ENCODE data around the gene PTPN1. TPM values are rescaled to one million over a fixed set of nuclear protein-coding genes. Genes with fewer than 3 reads are reported as not detected.

PTPN1 gene
- total RNA-seq, 1 donor from 2014 or later, result 30.3 TPM

GRCh38 chr20:50528804-50529351 lies 18.7 kb downstream of the PTPN1 start:
- H3K4me1 Mint-ChIP-seq (ENCODE audit: low read depth), result peaks cover 29% of the 10 kb centered on the region
- TF ChIP-seq, protein P1, sequence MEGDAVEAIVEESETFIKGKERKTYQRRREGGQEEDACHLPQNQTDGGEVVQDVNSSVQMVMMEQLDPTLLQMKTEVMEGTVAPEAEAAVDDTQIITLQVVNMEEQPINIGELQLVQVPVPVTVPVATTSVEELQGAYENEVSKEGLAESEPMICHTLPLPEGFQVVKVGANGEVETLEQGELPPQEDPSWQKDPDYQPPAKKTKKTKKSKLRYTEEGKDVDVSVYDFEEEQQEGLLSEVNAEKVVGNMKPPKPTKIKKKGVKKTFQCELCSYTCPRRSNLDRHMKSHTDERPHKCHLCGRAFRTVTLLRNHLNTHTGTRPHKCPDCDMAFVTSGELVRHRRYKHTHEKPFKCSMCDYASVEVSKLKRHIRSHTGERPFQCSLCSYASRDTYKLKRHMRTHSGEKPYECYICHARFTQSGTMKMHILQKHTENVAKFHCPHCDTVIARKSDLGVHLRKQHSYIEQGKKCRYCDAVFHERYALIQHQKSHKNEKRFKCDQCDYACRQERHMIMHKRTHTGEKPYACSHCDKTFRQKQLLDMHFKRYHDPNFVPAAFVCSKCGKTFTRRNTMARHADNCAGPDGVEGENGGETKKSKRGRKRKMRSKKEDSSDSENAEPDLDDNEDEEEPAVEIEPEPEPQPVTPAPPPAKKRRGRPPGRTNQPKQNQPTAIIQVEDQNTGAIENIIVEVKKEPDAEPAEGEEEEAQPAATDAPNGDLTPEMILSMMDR (IDR thresholded peaks at IDR 0.05), result no peak
- peak overlapping the region; percentile 77 for H3K27ac Mint-ChIP-seq (ENCODE audit: unreplicated experiment)
- no peak for DNase-seq (ENCODE audit: low spot score)
- H3K4me3 Mint-ChIP-seq (ENCODE audit: unreplicated experiment), result no peak overlapping the region
- no peaks in the 10 kb centered on the region for H3K27me3 Mint-ChIP-seq (ENCODE audit: low read depth)
- H3K9me3 Mint-ChIP-seq (ENCODE audit: low read depth), result no peaks in the 10 kb centered on the region
- H3K36me3 Mint-ChIP-seq (ENCODE audit: low read depth), result no peaks in the 10 kb centered on the region

DNA sequence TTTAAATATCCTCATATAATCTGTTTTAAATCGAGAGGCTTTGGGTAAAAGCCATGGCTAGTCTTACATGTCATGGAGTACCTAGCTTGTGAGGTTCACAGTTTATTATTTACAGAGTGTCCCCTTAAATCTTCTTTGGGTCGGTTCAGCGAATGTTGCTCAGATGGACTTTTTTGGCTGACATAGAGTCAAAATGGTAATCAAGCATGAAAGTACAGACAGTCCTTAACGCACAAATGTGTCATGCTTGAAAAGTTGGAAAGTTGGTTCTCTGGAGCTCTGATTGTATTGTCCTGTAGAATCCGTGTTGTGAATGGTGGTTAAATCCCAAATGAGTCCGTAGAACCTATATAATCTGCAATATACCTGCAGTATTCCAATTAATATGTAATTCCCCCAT lies 22.0 kb downstream of the PTPN1 start:
- no peak overlapping the region for H3K4me3 Mint-ChIP-seq (ENCODE audit: unreplicated experiment)
- TF ChIP-seq, protein P1 (IDR thresholded peaks at IDR 0.05), result no peak
- no peak overlapping the region for H3K27ac Mint-ChIP-seq (ENCODE audit: unreplicated experiment)
- H3K36me3 Mint-ChIP-seq (ENCODE audit: low read depth), result no peaks in the 10 kb centered on the region
- H3K9me3 Mint-ChIP-seq (ENCODE audit: low read depth), result no peaks in the 10 kb centered on the region
- no peaks in the 10 kb centered on the region for H3K27me3 Mint-ChIP-seq (ENCODE audit: low read depth)
- peaks cover 47% of the 10 kb centered on the region for H3K4me1 Mint-ChIP-seq (ENCODE audit: low read depth)
- DNase-seq (ENCODE audit: low spot score), result no peak

GRCh38 chr20:50533061-50533460 lies 22.9 kb downstream of the PTPN1 start:
- Mint-ChIP-seq H3K36me3 (ENCODE audit: low read depth) (no peaks in the 10 kb centered on the region), H3K4me1 (ENCODE audit: low read depth) (peaks cover 54% of the 10 kb centered on the region), H3K9me3 (ENCODE audit: low read depth) (no peaks in the 10 kb centered on the region), H3K4me3 (ENCODE audit: unreplicated experiment) (no peak overlapping the region), H3K27me3 (ENCODE audit: low read depth) (no peaks in the 10 kb centered on the region), H3K27ac (ENCODE audit: unreplicated experiment) (peak overlapping the region; percentile 55)
- DNase-seq (ENCODE audit: low spot score), result no peak
- TF ChIP-seq, protein P1 (IDR thresholded peaks at IDR 0.05), result no peak

GRCh38 chr20:50533464-50533863 lies 23.3 kb downstream of the PTPN1 start:
- H3K4me3 Mint-ChIP-seq (ENCODE audit: unreplicated experiment), result no peak overlapping the region
- peaks cover 58% of the 10 kb centered on the region for H3K4me1 Mint-ChIP-seq (ENCODE audit: low read depth)
- TF ChIP-seq, protein P1 (IDR thresholded peaks at IDR 0.05), result no peak
- no peaks in the 10 kb centered on the region for H3K27me3 Mint-ChIP-seq (ENCODE audit: low read depth)
- DNase-seq (ENCODE audit: low spot score), result no peak
- peak overlapping the region; percentile 55 for H3K27ac Mint-ChIP-seq (ENCODE audit: unreplicated experiment)
- H3K36me3 Mint-ChIP-seq (ENCODE audit: low read depth), result no peaks in the 10 kb centered on the region
- H3K9me3 Mint-ChIP-seq (ENCODE audit: low read depth), result no peaks in the 10 kb centered on the region

DNA sequence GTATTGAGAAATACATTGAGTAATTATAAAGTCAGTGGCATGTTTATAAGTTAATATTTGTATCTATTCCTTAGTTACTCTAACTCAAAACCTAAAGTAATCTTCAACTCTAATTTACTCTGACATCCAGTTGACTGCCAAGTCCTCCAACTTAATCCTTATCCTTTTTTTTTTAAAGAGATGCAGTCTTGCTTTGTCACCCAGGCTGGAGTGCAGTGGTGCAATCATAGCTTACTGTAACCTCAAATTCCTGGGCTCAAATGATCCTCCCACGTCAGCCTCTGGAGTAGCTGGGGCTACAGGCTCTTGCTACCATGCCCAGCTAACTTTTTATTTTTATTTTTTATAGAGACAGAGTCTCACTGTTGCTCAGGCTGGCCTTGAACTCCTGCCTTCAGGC lies 24.4 kb downstream of the PTPN1 start:
- no peaks in the 10 kb centered on the region for H3K27me3 Mint-ChIP-seq (ENCODE audit: low read depth)
- no peak for DNase-seq (ENCODE audit: low spot score)
- H3K4me3 Mint-ChIP-seq (ENCODE audit: unreplicated experiment), result no peak overlapping the region
- peaks cover 57% of the 10 kb centered on the region for H3K4me1 Mint-ChIP-seq (ENCODE audit: low read depth)
- H3K36me3 Mint-ChIP-seq (ENCODE audit: low read depth), result no peaks in the 10 kb centered on the region
- TF ChIP-seq, protein P1 (IDR thresholded peaks at IDR 0.05), result no peak
- no peaks in the 10 kb centered on the region for H3K9me3 Mint-ChIP-seq (ENCODE audit: low read depth)
- peak overlapping the region; percentile 32 for H3K27ac Mint-ChIP-seq (ENCODE audit: unreplicated experiment)

Data from chondrocyte (in vitro differentiated cells).